ENCODE results near the gene ATAD1.

- TF ChIP-seq YY1 (IDR thresholded peaks at IDR 0.05; ENCODE audit: insufficient read depth, insufficient read length) (no peak), ZNF274 (IDR thresholded peaks at IDR 0.05; ENCODE audit: low read depth, low read length) (no peak), SUZ12 (IDR thresholded peaks at IDR 0.05; ENCODE audit: extremely low read depth, insufficient read depth, insufficient read length) (no peak)
These were observed 46.6 kb upstream of the ATAD1 start for GRCh38 chr10:87864496-87865059.
